ENCODE measurements around the gene VEGFD. TPM values are rescaled to one million over a fixed set of nuclear protein-coding genes. Genes with fewer than 3 reads are reported as not detected.

The VEGFD gene
- total and polyA plus RNA-seq, 2 donors (not counting 3 experiments of a cell fraction or from before 2014, with no cell fraction given) = 0.40 to 0.64 TPM

- no peaks in the 10 kb centered on the region for H4K20me1 ChIP-seq (replicated peaks; ENCODE audit: control insufficient read depth, extremely low read depth, insufficient read depth, low read length)
- no peak overlapping the region for H3K4me3 ChIP-seq (replicated peaks in 1 of 3; ENCODE audit: insufficient read depth in 1 of 3, low read depth in 1 of 3, low read length in 3 of 3)
- H3K27me3 ChIP-seq (ENCODE audit: control insufficient read depth in 2 of 2, insufficient read depth in 2 of 2, low read length in 2 of 2) = no peaks in the 10 kb centered on the region
- no peaks in the 10 kb centered on the region for H3K9me3 ChIP-seq (replicated peaks; ENCODE audit: control insufficient read depth, insufficient read depth, low read length)
- CTCF ChIA-PET = no interaction called here
- intact Hi-C loops (cut with micrococcal nuclease) = no loop called here
- POLR2A ChIA-PET = no interaction called here
- dilution Hi-C loops (cut with MboI; ENCODE audit: extremely low pct_ligation_motif_present, low sequenced_read_pairs) = no loop called here
- BruUV-seq (replicated peaks) = no TSS peak
- no peak for TF ChIP-seq MYC (IDR thresholded peaks at IDR 0.05; ENCODE audit: low read depth, low read length)
- TF ChIP-seq GATA2 (IDR thresholded peaks at IDR 0.05; ENCODE audit: insufficient read depth, insufficient read length, low read depth, low read length) = no peak
- no peak for TF ChIP-seq POLR2AphosphoS5 (IDR thresholded peaks at IDR 0.05; ENCODE audit: insufficient read depth, low read depth, low read length)
- no peak for TF ChIP-seq JUN (IDR thresholded peaks at IDR 0.05; ENCODE audit: borderline replicate concordance, insufficient read depth, insufficient read length, low read depth)
- TF ChIP-seq MAX (IDR thresholded peaks at IDR 0.05; ENCODE audit: insufficient read depth, insufficient read length) = no peak
- TF ChIP-seq POLR2A (IDR thresholded peaks at IDR 0.05; ENCODE audit: low read depth, low read length) = no peak
- no peak for TF ChIP-seq EZH2 (IDR thresholded peaks at IDR 0.05; ENCODE audit: borderline replicate concordance, low read depth, low read length, severe bottlenecking)
- no peak for TF ChIP-seq FOS (IDR thresholded peaks at IDR 0.05; ENCODE audit: borderline replicate concordance, insufficient read depth, low read length)
- TF ChIP-seq, protein P1, sequence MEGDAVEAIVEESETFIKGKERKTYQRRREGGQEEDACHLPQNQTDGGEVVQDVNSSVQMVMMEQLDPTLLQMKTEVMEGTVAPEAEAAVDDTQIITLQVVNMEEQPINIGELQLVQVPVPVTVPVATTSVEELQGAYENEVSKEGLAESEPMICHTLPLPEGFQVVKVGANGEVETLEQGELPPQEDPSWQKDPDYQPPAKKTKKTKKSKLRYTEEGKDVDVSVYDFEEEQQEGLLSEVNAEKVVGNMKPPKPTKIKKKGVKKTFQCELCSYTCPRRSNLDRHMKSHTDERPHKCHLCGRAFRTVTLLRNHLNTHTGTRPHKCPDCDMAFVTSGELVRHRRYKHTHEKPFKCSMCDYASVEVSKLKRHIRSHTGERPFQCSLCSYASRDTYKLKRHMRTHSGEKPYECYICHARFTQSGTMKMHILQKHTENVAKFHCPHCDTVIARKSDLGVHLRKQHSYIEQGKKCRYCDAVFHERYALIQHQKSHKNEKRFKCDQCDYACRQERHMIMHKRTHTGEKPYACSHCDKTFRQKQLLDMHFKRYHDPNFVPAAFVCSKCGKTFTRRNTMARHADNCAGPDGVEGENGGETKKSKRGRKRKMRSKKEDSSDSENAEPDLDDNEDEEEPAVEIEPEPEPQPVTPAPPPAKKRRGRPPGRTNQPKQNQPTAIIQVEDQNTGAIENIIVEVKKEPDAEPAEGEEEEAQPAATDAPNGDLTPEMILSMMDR (IDR thresholded peaks at IDR 0.05; ENCODE audit: extremely low read depth in 1 of 2, insufficient read depth in 1 of 2, low read depth in 1 of 2, low read length in 2 of 2) = no peak
- H3K27ac ChIP-seq (ENCODE audit: insufficient read depth, low read depth, low read length) = no peak overlapping the region
- DNase-seq (ENCODE audit: low read depth, low spot score) (no peak), FAIRE-seq (no peak)
- H3K36me3 ChIP-seq (ENCODE audit: control insufficient read depth in 2 of 2, extremely low read depth in 1 of 2, insufficient read depth in 2 of 2, low read length in 2 of 2) = peaks cover 2 to 9% of the 10 kb centered on the region in 2 experiments
- no peak overlapping the region for H3K9ac ChIP-seq (replicated peaks; ENCODE audit: extremely low read depth, insufficient read depth, low read length)
- H3K4me2 ChIP-seq (ENCODE audit: insufficient read depth, low read length) = no peak overlapping the region
- no peak overlapping the region for H2AFZ ChIP-seq (ENCODE audit: low read depth, low read length)
- H3K79me2 ChIP-seq (ENCODE audit: control insufficient read depth, insufficient read depth, low read length) = no peaks in the 10 kb centered on the region
- H3K4me1 ChIP-seq (ENCODE audit: control insufficient read depth, extremely low read depth, insufficient read depth, low read length) = no peaks in the 10 kb centered on the region
- H3K9me1 ChIP-seq (replicated peaks; ENCODE audit: control insufficient read depth, extremely low read depth, insufficient read depth, low read length) = no peaks in the 10 kb centered on the region
These were observed 11.6 kb upstream of the VEGFD start for GRCh38 chrX:15395789-15396188.
